Keratinocyte (primary cell): ENCODE measurements around the gene EMX1.

Source experiments
- EZH2 ChIP-seq: IDR thresholded peaks from one replicate; pipeline ENCODE4 v1.6.1; 2012; ENCODE audit warnings: inconsistent platforms, mild to moderate bottlenecking, low read length, moderate library complexity
- TF ChIP-seq, protein P1 (sequence below), 3 experiments: IDR thresholded peaks in 1 of 3; conservative IDR thresholded peaks in 1 of 3; optimal IDR thresholded peaks in 1 of 3; 2 replicates in 2 of 3; 3 replicates in 1 of 3; pipeline versions ENCODE3 to v1.5.1; 2011; ENCODE audit warnings: low read length in 3 of 3, mild to moderate bottlenecking in 3 of 3, moderate library complexity in 2 of 3, control low read depth in 1 of 3, inconsistent platforms in 1 of 3; ENCODE audit not compliant: insufficient read depth in 2 of 3; ENCODE audit errors: extremely low read depth in 1 of 3

DNA sequence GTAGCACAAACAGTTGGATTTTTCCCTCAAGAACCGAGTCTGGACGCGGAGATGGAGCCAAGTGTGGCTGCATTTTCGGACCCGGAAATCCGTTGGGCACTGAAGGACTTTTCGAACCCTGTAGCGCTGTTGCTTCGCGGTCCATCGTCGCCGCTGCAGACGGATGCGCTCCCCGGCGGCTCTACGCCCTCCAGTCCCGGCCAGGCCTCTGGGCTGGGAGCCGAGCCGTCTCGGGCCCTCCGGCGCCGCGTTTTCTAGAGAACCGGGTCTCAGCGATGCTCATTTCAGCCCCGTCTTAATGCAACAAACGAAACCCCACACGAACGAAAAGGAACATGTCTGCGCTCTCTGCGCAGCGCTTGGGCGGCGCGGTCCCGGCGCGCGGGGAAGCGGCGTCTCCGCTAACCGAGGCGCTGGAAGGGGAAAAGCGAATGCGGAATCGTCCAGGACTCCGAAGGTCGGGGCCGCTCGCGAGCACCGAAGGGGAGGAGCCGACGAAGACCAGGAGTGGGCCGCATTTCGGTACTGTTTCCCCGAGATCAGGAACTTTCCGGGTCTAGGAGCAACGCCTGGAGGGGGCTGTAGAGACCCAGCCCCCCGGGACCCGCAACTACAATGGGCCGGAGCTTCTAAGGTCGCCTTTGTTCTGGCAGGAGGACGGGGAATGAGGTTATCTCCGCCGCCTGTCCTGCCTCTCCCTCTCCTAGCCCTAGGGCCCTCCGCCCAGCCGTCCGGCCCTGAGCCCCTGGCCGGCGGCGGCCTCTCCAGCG lies 3.2 kb downstream of the EMX1 start:
- TF ChIP-seq EZH2 = peak; percentile 99
- TF ChIP-seq, protein P1, sequence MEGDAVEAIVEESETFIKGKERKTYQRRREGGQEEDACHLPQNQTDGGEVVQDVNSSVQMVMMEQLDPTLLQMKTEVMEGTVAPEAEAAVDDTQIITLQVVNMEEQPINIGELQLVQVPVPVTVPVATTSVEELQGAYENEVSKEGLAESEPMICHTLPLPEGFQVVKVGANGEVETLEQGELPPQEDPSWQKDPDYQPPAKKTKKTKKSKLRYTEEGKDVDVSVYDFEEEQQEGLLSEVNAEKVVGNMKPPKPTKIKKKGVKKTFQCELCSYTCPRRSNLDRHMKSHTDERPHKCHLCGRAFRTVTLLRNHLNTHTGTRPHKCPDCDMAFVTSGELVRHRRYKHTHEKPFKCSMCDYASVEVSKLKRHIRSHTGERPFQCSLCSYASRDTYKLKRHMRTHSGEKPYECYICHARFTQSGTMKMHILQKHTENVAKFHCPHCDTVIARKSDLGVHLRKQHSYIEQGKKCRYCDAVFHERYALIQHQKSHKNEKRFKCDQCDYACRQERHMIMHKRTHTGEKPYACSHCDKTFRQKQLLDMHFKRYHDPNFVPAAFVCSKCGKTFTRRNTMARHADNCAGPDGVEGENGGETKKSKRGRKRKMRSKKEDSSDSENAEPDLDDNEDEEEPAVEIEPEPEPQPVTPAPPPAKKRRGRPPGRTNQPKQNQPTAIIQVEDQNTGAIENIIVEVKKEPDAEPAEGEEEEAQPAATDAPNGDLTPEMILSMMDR (optimal IDR thresholded peaks at IDR 0.05 in 1 of 3, IDR thresholded peaks at IDR 0.05 in 1 of 3, conservative IDR thresholded peaks at IDR 0.05 in 1 of 3; ENCODE audit: extremely low read depth in 1 of 3, insufficient read depth in 2 of 3, low read length in 3 of 3) = no peak
